Heart right ventricle (tissue), 16 donors: ENCODE measurements around the gene FAM149B1. TPM values are rescaled to one million over a fixed set of nuclear protein-coding genes. Genes with fewer than 3 reads are reported as not detected.
A peak's percentile ranks its signal among the peaks of the same experiment; 100 is the strongest.

Experiments
- ATAC-seq, 8 donors: fragments of 200-7000 bp; cut with Tn5 transposase; one replicate each; pipeline ENCODE4 v1.9.1; 2020; ENCODE audit warnings: mild to moderate bottlenecking in 8 of 8, moderate library complexity in 8 of 8, moderate number of reproducible peaks in 1 of 8
- DNase-seq, 2 donors: peaks; one replicate each; pipeline ENCODE4 v3.0.0-alpha.2; 2020
- H3K27ac ChIP-seq, 10 donors: fragments of 200-600 bp; sonication (generic) in 2 of 10; one replicate each; pipeline versions ENCODE4 v1.5.0 to v1.8.0; 2020 to 2022; ENCODE audit warnings: mild to moderate bottlenecking in 3 of 10
- H3K27me3 ChIP-seq, 7 donors: fragments of 200-600 bp; one replicate each; pipeline ENCODE4 v1.8.0; 2021 to 2022; ENCODE audit warnings: mild to moderate bottlenecking in 2 of 7
- H3K36me3 ChIP-seq, 9 donors: fragments of 200-600 bp; sonication (generic) in 1 of 9; one replicate each; pipeline versions ENCODE4 v1.5.0 to v1.8.0; 2020 to 2022; ENCODE audit warnings: mild to moderate bottlenecking in 2 of 9
- H3K4me1 ChIP-seq, 9 donors: fragments of 200-600 bp; sonication (generic) in 1 of 9; one replicate each; pipeline versions ENCODE4 v1.5.0 to v1.8.0; 2020 to 2022; ENCODE audit warnings: mild to moderate bottlenecking in 4 of 9
- H3K4me3 ChIP-seq, 10 donors: fragments of 200-600 bp; sonication (generic) in 2 of 10; one replicate each; pipeline versions ENCODE4 v1.5.0 to v1.8.0; 2020 to 2022; ENCODE audit warnings: mild to moderate bottlenecking in 7 of 10, moderate library complexity in 2 of 10
- H3K9me3 ChIP-seq, 11 donors: fragments of 200-600 bp in 10 of 11; sonication (generic) in 2 of 11; one replicate each; pipeline versions ENCODE4 v1.5.0 to v1.8.0; 2013 to 2022; ENCODE audit warnings: mild to moderate bottlenecking in 2 of 11, control low read depth in 1 of 11, moderate library complexity in 1 of 11
- WGBS, 2 donors: extraction: QIAGEN DNeasy Blood & Tissue Kit; methylation state at CpG; one replicate each; pipeline ENCODE4 v1.1.7; 2013; ENCODE audit warnings: inconsistent platforms in 1 of 2; 5-methylcytosine and 5-hydroxymethylcytosine counted together
- intact Hi-C, 10 donors: fragments of 100-400 bp; cut with DNase I; formaldehyde crosslinking; loops; one replicate each; pipeline versions ENCODE4 v1.11.1 to v1.14.2; 2022
- polyA plus RNA-seq, 2 donors: library from polyadenylated mRNA; stranded (reverse); fragments of 200-250 nt; gene quantifications; one replicate each; pipeline ENCODE4 v1.2.3, GENCODE V29; 2013
- total RNA-seq, 10 donors: library from RNA; stranded (reverse); fragmentation: NEBNext Ultra II Directional in 3 of 10; extraction: Animal tissue kit (Norgen Biotek cat#: 25700) in 3 of 10; gene quantifications; one replicate each; pipeline versions ENCODE4 v1.2.1 to v1.2.4, GENCODE V29; 2021 to 2023
- TF ChIP-seq, protein P1 (sequence below), 9 donors: fragments of 200-600 bp; sonication (generic) in 2 of 9; IDR thresholded peaks; one replicate each; pipeline versions ENCODE4 v1.5.0 to v1.8.0; 2021 to 2022; ENCODE audit warnings: antibody characterized with exemption in 9 of 9, mild to moderate bottlenecking in 5 of 9, moderate library complexity in 1 of 9
- donor health status: Arrhythmogenic right ventricular cardiomyopathy.
- donor health status: ischemic (EF 13 %, LVEDD 7.1; RV severe dilation, severe dysfunction).
- donor health status: healthy with polysubstance abuse.
- donor health status: DM: no; HTN: yes; CAD: no.
- donor health status: DM: no; HTN: no; CAD: no.
- donor health status: ischemic (EF 25% LVEDD 6.9; RV normal size, moderate dysfunction).
- donor health status: ischemic (EF 25% LVEDD 5.7; RV mildly dilated, moderate dysfunction).
- donor health status: healthy.
- donor health status: DM: yes; HTN: yes; CAD: no.
- donor health status: Ischemic cardiomyopathy.
- donor health status: ischemic (EF 35%, LVEDD 5.7; RV mildly dilated, moderate dysfunction).
- donor health status: nonischemic (EF 11% LVEDD 7.7; RV severe dilation, severe dysfunction).
- donor health status: DM: yes; HTN: yes; CAD: no.
- donor health status: PGD.
- donor health status: ischemic (EF 29% LVEDD 5.4; RV normal size, mild dysfunction).
- donor health status: nonischemic (EF 23%, LVEDD 6.1; RV moderate dilation, normal function).

Gene FAM149B1
- total and polyA plus RNA-seq, 12 donors, result 8.0 to 27.0 (median 16.7) TPM

DNA sequence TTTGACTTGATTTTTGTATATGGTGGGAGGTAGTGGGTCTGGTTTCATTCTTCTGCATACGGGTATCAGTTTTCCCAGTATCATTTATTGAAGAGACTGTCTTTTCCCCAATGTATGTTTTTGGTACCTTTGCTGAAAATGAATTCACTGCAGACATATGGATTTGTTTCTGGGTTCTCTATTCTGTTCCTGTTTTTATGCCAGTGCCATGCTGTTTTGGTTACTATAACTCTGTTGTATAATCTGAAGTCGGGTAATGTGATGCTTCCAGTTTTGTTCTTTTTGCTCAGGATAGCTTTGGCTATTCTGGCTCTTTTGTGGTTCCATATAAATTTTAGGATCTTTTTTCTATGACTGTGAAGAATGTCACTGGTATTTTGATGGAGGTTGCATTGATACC lies 947 bp upstream of the FAM149B1 start:
- intact Hi-C loops, result loop anchor here in 2 of 10 donors (10.0 kb wide), 2 partner anchors 72 to 802 kb away; partner anchors contain the start of gene P4HA1 (in 1 of the 2)
- no peaks in the 10 kb centered on the region for H3K27me3 ChIP-seq
- peaks cover 0 to 37% (median 12%) of the 10 kb centered on the region in 9 donors for H3K36me3 ChIP-seq
- 86 to 91% methylated on average over 2 of the region's 2 CpGs for WGBS, 2 donors
- H3K4me3 ChIP-seq, result peak overlapping the region in 9 of 10 donors; percentile 71 to 95 (median 86)
- H3K9me3 ChIP-seq, result no peaks in the 10 kb centered on the region
- ATAC-seq, result no peak
- peak overlapping the region in 5 of 10 donors; percentile 93 to 98 (median 94) for H3K27ac ChIP-seq
- peaks cover 0 to 61% (median 51%) of the 10 kb centered on the region in 9 donors for H3K4me1 ChIP-seq
- DNase-seq, result no peak
- TF ChIP-seq, protein P1, sequence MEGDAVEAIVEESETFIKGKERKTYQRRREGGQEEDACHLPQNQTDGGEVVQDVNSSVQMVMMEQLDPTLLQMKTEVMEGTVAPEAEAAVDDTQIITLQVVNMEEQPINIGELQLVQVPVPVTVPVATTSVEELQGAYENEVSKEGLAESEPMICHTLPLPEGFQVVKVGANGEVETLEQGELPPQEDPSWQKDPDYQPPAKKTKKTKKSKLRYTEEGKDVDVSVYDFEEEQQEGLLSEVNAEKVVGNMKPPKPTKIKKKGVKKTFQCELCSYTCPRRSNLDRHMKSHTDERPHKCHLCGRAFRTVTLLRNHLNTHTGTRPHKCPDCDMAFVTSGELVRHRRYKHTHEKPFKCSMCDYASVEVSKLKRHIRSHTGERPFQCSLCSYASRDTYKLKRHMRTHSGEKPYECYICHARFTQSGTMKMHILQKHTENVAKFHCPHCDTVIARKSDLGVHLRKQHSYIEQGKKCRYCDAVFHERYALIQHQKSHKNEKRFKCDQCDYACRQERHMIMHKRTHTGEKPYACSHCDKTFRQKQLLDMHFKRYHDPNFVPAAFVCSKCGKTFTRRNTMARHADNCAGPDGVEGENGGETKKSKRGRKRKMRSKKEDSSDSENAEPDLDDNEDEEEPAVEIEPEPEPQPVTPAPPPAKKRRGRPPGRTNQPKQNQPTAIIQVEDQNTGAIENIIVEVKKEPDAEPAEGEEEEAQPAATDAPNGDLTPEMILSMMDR (IDR thresholded peaks at IDR 0.05), result no peak

DNA sequence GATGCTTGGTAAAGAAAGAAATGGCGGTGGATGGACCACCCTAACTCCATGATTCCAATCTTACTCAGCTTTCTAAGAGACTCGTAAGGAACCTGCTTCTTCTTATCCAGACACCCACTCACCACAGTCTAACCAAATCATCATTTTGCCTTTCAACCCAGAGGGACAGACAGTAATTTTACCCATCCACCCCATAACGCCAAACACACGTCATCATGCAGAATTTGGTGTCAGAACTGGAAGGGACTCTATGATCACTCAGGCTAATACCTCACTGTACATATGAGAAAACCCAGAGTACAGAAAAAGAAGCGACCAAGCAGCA lies 499 bp upstream of the FAM149B1 start:
- 6 to 7% methylated on average over 5 of the region's 5 CpGs for WGBS, 2 donors
- TF ChIP-seq, protein P1 (IDR thresholded peaks at IDR 0.05), result no peak

DNA sequence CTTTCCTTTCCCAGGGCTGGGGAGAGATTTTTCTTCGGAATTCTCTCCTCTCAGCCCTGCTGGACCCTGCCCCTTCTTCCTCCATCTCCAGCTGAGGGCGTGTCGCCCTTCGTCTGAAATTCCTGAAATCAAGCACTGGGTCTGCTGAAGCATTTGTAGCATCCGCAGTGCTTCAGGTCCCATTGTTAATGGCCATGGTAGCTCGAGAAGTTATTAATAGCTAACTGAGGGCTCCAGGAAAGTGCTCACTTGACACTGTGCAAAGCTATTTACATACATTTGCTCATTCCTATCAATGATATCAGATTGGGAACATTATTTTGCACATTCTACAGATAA lies 515 bp downstream of the FAM149B1 start:
- peak in 6 of 8 donors; percentile 15 to 49 (median 26) for ATAC-seq
- TF ChIP-seq, protein P1 (IDR thresholded peaks at IDR 0.05), result no peak
- H3K27me3 ChIP-seq, result no peaks in the 10 kb centered on the region
- peak overlapping the region; percentile 71 to 95 (median 86) for H3K4me3 ChIP-seq
- no peaks in the 10 kb centered on the region for H3K9me3 ChIP-seq
- DNase-seq, result no peak
- peaks cover 0 to 22% (median 4%) of the 10 kb centered on the region in 9 donors for H3K36me3 ChIP-seq
- peak overlapping the region; percentile 87 to 98 (median 94) for H3K27ac ChIP-seq
- peaks cover 0 to 47% (median 37%) of the 10 kb centered on the region in 9 donors for H3K4me1 ChIP-seq
- 0 to 1% methylated on average over 6 of the region's 6 CpGs for WGBS, 2 donors
- intact Hi-C loops, result loop anchor here in 2 of 10 donors (10.0 kb wide), 2 partner anchors 74 to 804 kb away; partner anchors contain the start of gene P4HA1 (in 1 of the 2)

More for the DNA sequence above, 499 bp upstream of the FAM149B1 start:
- Histone ChIP-seq H3K9me3 (no peaks in the 10 kb centered on the region), H3K36me3 (peaks cover 0 to 32% (median 10%) of the 10 kb centered on the region in 9 donors), H3K27ac (peak overlapping the region; percentile 87 to 98 (median 94)), H3K4me1 (peaks cover 0 to 57% (median 48%) of the 10 kb centered on the region in 9 donors), H3K27me3 (no peaks in the 10 kb centered on the region), H3K4me3 (peak overlapping the region; percentile 71 to 95 (median 86))
- no peak for ATAC-seq
- no peak for DNase-seq
- intact Hi-C loops, result loop anchor here in 2 of 10 donors (10.0 kb wide), 2 partner anchors 73 to 803 kb away; partner anchors contain the start of gene P4HA1 (in 1 of the 2)

DNA sequence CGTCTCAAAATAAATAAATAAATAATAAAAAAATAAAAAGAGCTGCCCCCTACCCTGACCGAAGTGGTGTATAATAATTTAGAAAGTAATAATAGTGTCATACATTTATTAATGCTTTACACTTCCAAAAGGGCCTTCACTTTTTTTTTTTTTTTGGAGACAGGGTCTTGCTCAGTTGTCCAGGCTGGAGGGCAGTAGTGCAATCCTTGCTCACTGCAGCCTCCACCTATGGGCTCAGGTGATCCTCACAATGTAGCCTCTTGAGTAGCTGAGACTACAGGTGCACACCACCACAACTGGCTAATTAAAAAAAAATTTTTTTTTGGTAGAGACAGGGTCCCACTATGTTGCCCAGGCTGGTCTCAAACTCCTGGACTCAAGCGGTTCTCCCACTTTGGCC lies 1.4 kb downstream of the FAM149B1 start:
- intact Hi-C loops, result loop anchor here in 2 of 10 donors (10.0 kb wide), 2 partner anchors 75 to 805 kb away; partner anchors contain the start of gene P4HA1 (in 1 of the 2)
- H3K9me3 ChIP-seq, result no peaks in the 10 kb centered on the region
- TF ChIP-seq, protein P1 (IDR thresholded peaks at IDR 0.05), result no peak
- no peaks in the 10 kb centered on the region for H3K27me3 ChIP-seq
- ATAC-seq, result no peak
- H3K27ac ChIP-seq, result peak overlapping the region in 2 of 10 donors; percentile 94
- H3K36me3 ChIP-seq, result peaks cover 0 to 15% (median 0%) of the 10 kb centered on the region in 9 donors
- H3K4me3 ChIP-seq, result peak overlapping the region in 3 of 10 donors; percentile 76 to 95 (median 86)
- WGBS, 2 donors, result 96 to 97% methylated on average over 3 of the region's 3 CpGs
- DNase-seq, result no peak
- H3K4me1 ChIP-seq, result peaks cover 0 to 40% (median 31%) of the 10 kb centered on the region in 9 donors
